ENCODE measurements around the gene RCAN1.

Gene RCAN1

DNA sequence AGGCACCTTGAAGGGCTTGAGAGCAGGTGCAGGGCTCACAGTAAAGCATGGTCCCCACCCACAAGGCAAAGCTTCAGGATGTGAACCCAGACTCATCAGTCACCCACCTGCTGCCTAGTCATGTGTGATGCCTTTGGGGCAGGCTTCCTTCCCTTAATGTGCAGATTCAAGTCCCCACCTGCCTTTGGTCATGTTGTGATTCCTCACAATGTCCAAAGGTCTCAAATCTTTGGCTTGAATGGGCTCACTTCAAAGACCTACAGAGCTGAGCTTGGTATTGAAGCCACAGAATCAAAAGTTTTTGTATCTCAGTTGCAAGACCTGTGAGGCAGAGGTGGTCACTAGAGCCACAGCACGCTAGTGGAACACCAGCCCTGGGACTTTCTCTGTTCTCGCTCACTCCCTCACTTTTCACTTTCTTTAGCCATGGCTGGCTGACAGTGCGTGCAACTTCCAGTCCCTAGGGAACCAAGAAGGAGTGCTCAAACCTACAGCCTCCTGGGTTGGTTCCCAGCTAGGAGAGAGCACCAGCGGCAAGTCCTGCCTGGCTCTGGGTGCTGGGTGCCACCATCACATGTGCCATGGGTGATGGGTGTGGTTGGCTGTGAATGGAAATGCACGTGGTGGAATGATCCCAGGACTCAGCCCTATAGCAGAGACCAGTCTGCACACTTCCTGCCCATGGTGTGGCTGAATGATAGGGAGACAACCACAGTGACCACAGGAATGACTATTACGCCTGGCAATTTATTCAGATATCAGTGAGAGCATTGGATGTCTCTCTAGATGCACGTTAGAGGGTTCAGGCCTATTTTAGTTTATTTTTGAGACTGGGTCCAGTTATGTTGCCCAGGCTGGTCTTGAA, 27.5 kb upstream of the RCAN1 start:
- no peaks in the 10 kb centered on the region for H3K27me3 ChIP-seq
- no peaks in the 10 kb centered on the region for H3K36me3 ChIP-seq
- no peaks in the 10 kb centered on the region; a peak in 1 of 22 replicates for H4K20me1 ChIP-seq
- peaks cover 29 to 35% (median 32%) of the 10 kb centered on the region in 10 experiments for H3K4me1 ChIP-seq
- TF ChIP-seq Cebpa-rat (IDR thresholded peaks at IDR 0.05): no peak
- no peak overlapping the region for H3K4me3 ChIP-seq
- H3K27ac ChIP-seq: no peak overlapping the region
- H3K9ac ChIP-seq: no peak overlapping the region
- H3K4me2 ChIP-seq: peak overlapping the region; percentile 62 to 83 (median 68)
- H3K9me3 ChIP-seq (replicated peaks in 1 of 11): peaks cover 0 to 9% (median 0%) of the 10 kb centered on the region in 11 experiments; a peak in 2 of 22 replicates

DNA sequence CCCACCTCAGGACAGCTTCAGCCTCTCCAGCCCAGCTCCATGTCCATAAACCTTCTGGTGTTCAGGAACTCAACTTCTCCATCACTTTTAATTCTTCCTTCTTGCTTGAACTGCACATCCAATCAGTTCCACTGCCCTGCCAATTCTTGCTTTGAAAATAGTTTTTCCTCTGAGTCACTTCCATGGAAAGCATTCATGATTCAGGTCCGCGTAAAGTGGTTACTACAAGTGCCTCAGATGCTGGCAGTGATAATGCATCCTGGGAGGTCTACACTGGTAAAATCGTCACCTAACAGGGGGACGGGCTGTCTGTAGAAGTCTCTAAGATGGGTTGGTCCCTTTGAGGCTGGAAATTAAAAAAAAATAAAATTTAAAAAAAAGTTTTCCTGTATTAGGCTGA, 25.9 kb upstream of the RCAN1 start:
- H3K27me3 ChIP-seq: no peaks in the 10 kb centered on the region
- H3K4me3 ChIP-seq: no peak overlapping the region
- no peaks in the 10 kb centered on the region; a peak in 1 of 22 replicates for H4K20me1 ChIP-seq
- peak overlapping the region in 2 of 11 experiments; percentile 29 to 31; a peak in 3 of 22 replicates for H3K27ac ChIP-seq
- no peak overlapping the region for H3K9ac ChIP-seq
- peak overlapping the region in 10 of 11 experiments; percentile 22 to 83 (median 67); a peak in 17 of 22 replicates for H3K4me2 ChIP-seq
- H3K36me3 ChIP-seq: no peaks in the 10 kb centered on the region
- H3K4me1 ChIP-seq: peaks cover 29 to 35% (median 32%) of the 10 kb centered on the region in 10 experiments
- peaks cover 0 to 9% (median 0%) of the 10 kb centered on the region in 11 experiments; a peak in 2 of 22 replicates for H3K9me3 ChIP-seq (replicated peaks in 1 of 11)
- no peak for TF ChIP-seq Cebpa-rat (IDR thresholded peaks at IDR 0.05)

DNA sequence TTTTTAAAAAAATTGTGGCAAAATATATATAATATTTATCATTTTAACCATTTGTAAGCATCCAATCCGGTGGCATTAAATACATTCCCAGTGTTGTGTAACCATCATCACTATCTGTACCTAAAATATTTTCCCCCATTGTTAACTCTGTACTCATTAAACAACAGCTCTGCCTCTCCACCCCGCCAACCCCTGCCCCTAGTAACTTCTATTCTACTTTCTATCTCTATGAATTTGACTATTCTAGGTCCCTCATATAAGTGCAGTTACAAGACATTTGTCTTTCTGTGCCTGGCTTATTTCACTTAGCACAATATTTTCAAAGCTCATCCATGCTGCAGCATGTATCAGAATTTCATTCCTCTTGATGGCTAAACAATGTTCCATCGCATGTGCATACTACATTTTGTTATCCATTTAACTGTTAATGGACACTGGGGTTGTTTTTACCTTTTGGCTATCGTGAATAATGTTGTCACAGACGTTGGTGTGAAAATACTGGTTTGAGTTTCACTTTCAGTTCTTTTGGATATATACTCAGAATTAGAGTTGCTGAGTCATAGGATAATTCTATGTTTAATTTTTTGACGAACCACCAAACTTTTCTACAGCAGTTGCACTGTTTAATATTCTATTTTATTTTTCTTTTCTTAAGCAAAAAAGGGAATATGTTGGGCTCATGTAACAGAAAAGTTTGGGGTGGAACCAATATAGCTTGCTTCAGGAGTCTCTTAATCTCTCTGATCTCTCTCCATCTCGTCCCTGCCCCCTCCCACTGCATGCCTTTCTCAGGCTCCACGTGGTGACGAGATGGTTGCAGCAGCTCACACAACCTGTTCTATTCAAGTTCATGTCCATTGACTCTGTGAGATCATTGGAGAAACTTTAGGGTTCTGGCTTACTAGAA, 25.2 kb upstream of the RCAN1 start:
- H3K9ac ChIP-seq: no peak overlapping the region
- H3K4me2 ChIP-seq: peak overlapping the region in 10 of 11 experiments; percentile 22 to 83 (median 67); a peak in 18 of 22 replicates
- peaks cover 29 to 35% (median 32%) of the 10 kb centered on the region in 10 experiments for H3K4me1 ChIP-seq
- no peaks in the 10 kb centered on the region for H3K27me3 ChIP-seq
- TF ChIP-seq Cebpa-rat (IDR thresholded peaks at IDR 0.05): no peak
- peaks cover 0 to 9% (median 0%) of the 10 kb centered on the region in 11 experiments; a peak in 2 of 22 replicates for H3K9me3 ChIP-seq (replicated peaks in 1 of 11)
- no peaks in the 10 kb centered on the region; a peak in 1 of 22 replicates for H4K20me1 ChIP-seq
- no peaks in the 10 kb centered on the region for H3K36me3 ChIP-seq
- peak overlapping the region in 3 of 11 experiments; percentile 18 to 31 (median 29); a peak in 4 of 22 replicates for H3K27ac ChIP-seq
- no peak overlapping the region for H3K4me3 ChIP-seq

DNA sequence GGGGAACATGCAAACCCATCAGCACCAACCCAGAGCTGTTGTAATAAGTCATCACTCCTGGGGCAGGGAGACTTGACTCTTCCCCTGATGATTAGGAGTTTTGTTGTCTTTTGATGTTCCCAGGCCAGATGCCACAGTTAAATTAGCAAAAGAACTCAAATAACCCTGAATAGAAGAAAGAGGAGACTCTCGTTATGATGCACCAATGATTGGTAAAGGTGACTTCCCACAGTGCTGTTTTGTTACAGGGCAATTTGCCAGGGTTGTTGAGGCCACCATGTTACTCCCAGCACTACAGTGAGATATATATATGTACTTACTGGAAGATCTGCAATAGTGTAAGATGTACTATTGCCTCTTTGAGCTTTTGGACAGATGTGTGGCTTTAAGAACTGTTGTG, 24.3 kb upstream of the RCAN1 start:
- Histone ChIP-seq H3K9ac (no peak overlapping the region), H3K4me3 (no peak overlapping the region), H3K9me3 (replicated peaks in 1 of 11) (peaks cover 0 to 12% (median 0%) of the 10 kb centered on the region in 11 experiments; a peak in 2 of 22 replicates), H3K4me1 (peaks cover 29 to 35% (median 32%) of the 10 kb centered on the region in 10 experiments), H3K36me3 (no peaks in the 10 kb centered on the region), H3K27me3 (no peaks in the 10 kb centered on the region), H3K27ac (no peak overlapping the region), H3K4me2 (no peak overlapping the region), H4K20me1 (no peaks in the 10 kb centered on the region; a peak in 1 of 22 replicates)
- TF ChIP-seq Cebpa-rat (IDR thresholded peaks at IDR 0.05): no peak

DNA sequence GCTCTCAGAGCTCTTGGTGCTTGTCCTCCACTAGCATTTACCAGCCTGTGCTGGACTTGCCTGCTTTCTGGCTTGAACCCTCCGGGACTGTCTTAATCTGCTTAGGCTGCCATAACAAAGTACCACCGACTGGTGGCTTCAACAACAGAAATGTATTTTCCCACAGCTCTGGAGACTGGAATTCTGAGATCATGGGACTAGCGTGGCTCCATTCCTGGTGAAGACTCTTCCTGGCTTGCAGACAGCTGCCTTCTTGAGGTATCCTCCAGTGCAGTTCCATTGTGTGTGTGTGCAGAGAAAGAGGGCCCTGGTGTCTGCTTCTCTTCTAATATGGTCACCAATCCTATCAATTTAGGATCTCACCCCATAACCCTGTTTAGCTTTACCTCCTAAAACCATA, 22.0 kb upstream of the RCAN1 start:
- no peaks in the 10 kb centered on the region for H4K20me1 ChIP-seq

DNA sequence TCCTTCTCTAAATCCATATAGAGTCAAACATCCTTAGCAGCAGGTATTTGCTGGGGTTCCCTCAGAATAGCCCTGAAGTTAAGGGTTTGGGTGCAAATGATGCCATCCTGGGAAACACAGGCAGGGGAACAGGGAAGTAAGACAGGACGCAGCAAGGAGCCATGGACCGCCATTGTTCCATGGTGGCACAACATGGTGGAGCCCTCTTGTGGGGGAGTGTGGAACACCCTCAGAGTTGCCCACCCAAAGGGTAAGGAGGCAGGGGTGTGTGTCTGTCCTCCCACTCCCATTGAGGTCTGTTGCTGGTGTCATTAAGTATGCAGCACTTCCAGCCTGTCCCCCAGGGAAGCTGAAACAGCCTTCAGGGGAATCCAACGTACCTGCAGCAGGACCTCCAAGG, 20.4 kb upstream of the RCAN1 start:
- no peaks in the 10 kb centered on the region for H3K36me3 ChIP-seq
- no peaks in the 10 kb centered on the region; a peak in 1 of 22 replicates for H4K20me1 ChIP-seq
- no peak overlapping the region for H3K4me2 ChIP-seq
- no peak overlapping the region for H3K27ac ChIP-seq
- peaks cover 0 to 12% (median 0%) of the 10 kb centered on the region in 11 experiments; a peak in 2 of 22 replicates for H3K9me3 ChIP-seq (replicated peaks in 1 of 11)
- no peak for TF ChIP-seq Cebpa-rat (IDR thresholded peaks at IDR 0.05)
- no peak overlapping the region for H3K4me3 ChIP-seq
- no peak overlapping the region for H3K9ac ChIP-seq
- H3K4me1 ChIP-seq: peaks cover 3 to 12% (median 5%) of the 10 kb centered on the region in 10 experiments; a peak in 17 of 20 replicates
- H3K27me3 ChIP-seq: no peaks in the 10 kb centered on the region

More for the DNA sequence above, 22.0 kb upstream of the RCAN1 start:
- no peak for TF ChIP-seq Cebpa-rat (IDR thresholded peaks at IDR 0.05)
- Histone ChIP-seq H3K4me3 (no peak overlapping the region), H3K4me1 (peaks cover 15 to 26% (median 20%) of the 10 kb centered on the region in 10 experiments), H3K9me3 (replicated peaks in 1 of 11) (peaks cover 0 to 12% (median 0%) of the 10 kb centered on the region in 11 experiments; a peak in 2 of 22 replicates), H3K27me3 (no peaks in the 10 kb centered on the region), H3K9ac (no peak overlapping the region), H3K4me2 (no peak overlapping the region), H3K27ac (no peak overlapping the region), H3K36me3 (no peaks in the 10 kb centered on the region)

DNA sequence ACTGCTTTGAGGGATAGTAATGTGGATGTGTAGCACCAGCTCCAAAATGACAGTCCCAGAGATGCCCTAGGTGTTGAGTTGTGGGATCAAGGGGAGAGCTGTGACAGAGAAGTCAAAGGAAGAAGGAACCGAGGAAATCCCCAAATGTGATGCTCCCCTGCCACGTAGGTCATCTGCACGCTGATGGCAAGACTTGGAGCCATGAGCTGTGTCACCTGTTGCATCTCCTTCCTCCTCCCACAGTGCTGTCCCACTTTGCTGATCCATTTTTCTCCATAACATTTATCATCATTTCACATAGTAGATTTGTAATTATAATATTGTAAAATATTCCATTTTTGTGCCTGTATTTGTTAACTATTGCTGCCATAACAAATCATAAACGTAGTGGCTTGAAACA, 17.6 kb upstream of the RCAN1 start:
- peak overlapping the region in 3 of 11 experiments; percentile 3 to 29 (median 20); a peak in 2 of 22 replicates for H3K4me2 ChIP-seq
- no peaks in the 10 kb centered on the region for H3K36me3 ChIP-seq
- TF ChIP-seq Cebpa-rat (IDR thresholded peaks at IDR 0.05): no peak
- H3K9ac ChIP-seq: no peak overlapping the region
- no peaks in the 10 kb centered on the region for H3K27me3 ChIP-seq
- peaks cover 0 to 9% (median 4%) of the 10 kb centered on the region in 10 experiments; a peak in 7 of 20 replicates for H3K4me1 ChIP-seq
- H3K27ac ChIP-seq: no peak overlapping the region
- peaks cover 0 to 15% (median 11%) of the 10 kb centered on the region in 11 experiments; a peak in 16 of 22 replicates for H3K9me3 ChIP-seq (replicated peaks in 1 of 11)
- no peak overlapping the region for H3K4me3 ChIP-seq
- no peaks in the 10 kb centered on the region; a peak in 1 of 22 replicates for H4K20me1 ChIP-seq

DNA sequence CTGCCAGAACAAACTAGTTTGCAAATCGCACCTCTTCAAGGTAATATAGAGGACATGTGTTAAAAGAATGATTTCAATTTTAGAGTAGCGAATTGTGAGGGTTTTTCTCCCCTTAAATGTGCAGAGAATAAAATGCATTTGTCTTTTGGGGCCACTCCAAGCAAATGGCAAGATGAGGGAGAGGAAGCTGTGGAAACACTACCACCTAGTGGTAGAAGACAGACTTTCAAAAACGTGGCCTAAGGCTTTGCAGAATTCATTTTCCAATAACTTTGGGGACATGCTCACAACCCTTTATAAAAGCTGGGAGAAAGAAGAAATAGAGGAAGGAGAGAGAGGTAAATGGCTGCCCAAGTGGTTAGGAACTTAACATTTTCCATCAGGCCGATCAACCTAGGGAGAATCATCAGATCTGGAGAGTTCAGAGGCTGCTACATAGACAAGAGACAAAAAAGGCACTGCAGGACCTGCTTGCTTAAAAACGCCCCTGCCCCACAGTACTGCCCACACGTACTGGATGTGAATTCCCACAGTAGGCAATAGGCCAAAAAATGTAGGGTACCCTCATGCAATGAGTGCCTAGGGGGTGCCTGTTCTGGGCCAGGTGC, 15.7 kb upstream of the RCAN1 start:
- Histone ChIP-seq H3K4me2 (no peak overlapping the region), H4K20me1 (no peaks in the 10 kb centered on the region; a peak in 1 of 22 replicates)

More for the DNA sequence above, 15.7 kb upstream of the RCAN1 start:
- H3K4me3 ChIP-seq: no peak overlapping the region
- H3K27me3 ChIP-seq: no peaks in the 10 kb centered on the region
- no peak for TF ChIP-seq Cebpa-rat (IDR thresholded peaks at IDR 0.05)
- H3K27ac ChIP-seq: no peak overlapping the region
- H3K9me3 ChIP-seq (replicated peaks in 1 of 11): peaks cover 0 to 15% (median 11%) of the 10 kb centered on the region in 11 experiments; a peak in 16 of 22 replicates
- peaks cover 0 to 9% (median 4%) of the 10 kb centered on the region in 10 experiments; a peak in 7 of 20 replicates for H3K4me1 ChIP-seq
- H3K9ac ChIP-seq: no peak overlapping the region
- H3K36me3 ChIP-seq: no peaks in the 10 kb centered on the region

All from BLaER1 treated with 17β-estradiol and CSF1 and Interleukin-3, amounts not matched to agents 10 nM and 100 nM (cell line).